Stimulated activated memory B cell treated with anti-CD40 and anti-IgM and Interleukin-4, amounts not matched to agents 10 μg/mL and 1 μg/mL and 100 μg/mL, for 72 hours (primary cell): Measurements from ENCODE around the gene SLC5A4.

Experiments
- ATAC-seq: fragments of 150-1000 bp; cut with Tn5 transposase; 2 replicates; pipeline ENCODE4 v1.10.0; 2021
- H3K27ac Mint-ChIP-seq: one replicate; pipeline ENCODE4 v1.8.0; 2022; ENCODE audit warnings: mild to moderate bottlenecking, mixed read lengths
- H3K27me3 Mint-ChIP-seq: one replicate; pipeline ENCODE4 v1.8.0; 2022; ENCODE audit warnings: mixed read lengths
- H3K36me3 Mint-ChIP-seq: one replicate; pipeline ENCODE4 v1.8.0; 2022; ENCODE audit warnings: mixed read lengths
- H3K4me1 Mint-ChIP-seq: one replicate; pipeline ENCODE4 v1.8.0; 2022; ENCODE audit warnings: mixed read lengths
- H3K4me3 Mint-ChIP-seq: one replicate; pipeline ENCODE4 v1.8.0; 2022; ENCODE audit warnings: mild to moderate bottlenecking, moderate library complexity, mixed read lengths
- H3K9me3 Mint-ChIP-seq: one replicate; pipeline ENCODE4 v1.8.0; 2022; ENCODE audit warnings: mixed read lengths

SLC5A4 gene

DNA sequence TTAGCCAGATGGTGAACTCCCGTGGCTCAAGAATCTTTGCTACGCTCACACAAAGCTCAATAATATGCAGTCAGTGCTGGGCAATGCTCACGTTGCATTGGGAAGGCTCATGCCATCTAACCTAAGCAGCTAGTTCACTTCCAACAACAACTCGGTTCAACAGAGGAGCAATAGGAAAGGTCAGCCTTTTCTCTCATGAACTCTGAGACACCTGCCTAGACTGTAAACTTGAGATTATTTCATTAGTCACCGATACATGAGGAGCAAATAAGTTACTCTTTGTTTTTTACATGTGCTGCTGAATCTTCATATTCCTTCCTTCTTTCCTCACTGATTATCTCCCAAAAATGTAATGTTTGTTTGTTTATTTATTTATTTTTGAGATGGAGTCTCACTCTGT is 9.0 kb downstream of the SLC5A4 start:
- no peak for ATAC-seq
- no peaks in the 10 kb centered on the region for H3K4me1 Mint-ChIP-seq
- H3K27me3 Mint-ChIP-seq: peaks cover 40% of the 10 kb centered on the region
- no peaks in the 10 kb centered on the region for H3K36me3 Mint-ChIP-seq
- H3K4me3 Mint-ChIP-seq: no peak overlapping the region
- peaks cover 7% of the 10 kb centered on the region for H3K9me3 Mint-ChIP-seq
- H3K27ac Mint-ChIP-seq: no peak overlapping the region

GRCh38 chr22:32245042-32245441 is 10.1 kb downstream of the SLC5A4 start:
- H3K9me3 Mint-ChIP-seq: peaks cover 3% of the 10 kb centered on the region

GRCh38 chr22:32244547-32244946 is 10.6 kb downstream of the SLC5A4 start:
- no peak overlapping the region for H3K27ac Mint-ChIP-seq
- no peak for ATAC-seq
- H3K27me3 Mint-ChIP-seq: peaks cover 24% of the 10 kb centered on the region
- H3K9me3 Mint-ChIP-seq: no peaks in the 10 kb centered on the region
- no peak overlapping the region for H3K4me3 Mint-ChIP-seq
- no peaks in the 10 kb centered on the region for H3K4me1 Mint-ChIP-seq
- no peaks in the 10 kb centered on the region for H3K36me3 Mint-ChIP-seq

More at GRCh38 chr22:32245042-32245441, 10.1 kb downstream of the SLC5A4 start:
- Mint-ChIP-seq H3K4me1 (no peaks in the 10 kb centered on the region), H3K27ac (no peak overlapping the region), H3K36me3 (no peaks in the 10 kb centered on the region), H3K4me3 (no peak overlapping the region), H3K27me3 (peaks cover 28% of the 10 kb centered on the region)
- no peak for ATAC-seq

- Mint-ChIP-seq H3K27ac (no peak overlapping the region), H3K9me3 (no peaks in the 10 kb centered on the region)
These were observed 14.7 kb downstream of the SLC5A4 start for GRCh38 chr22:32240461-32240860.

GRCh38 chr22:32237906-32238305 is 17.2 kb downstream of the SLC5A4 start:
- Mint-ChIP-seq H3K4me1 (no peaks in the 10 kb centered on the region), H3K9me3 (no peaks in the 10 kb centered on the region), H3K27me3 (peaks cover 27% of the 10 kb centered on the region), H3K36me3 (no peaks in the 10 kb centered on the region), H3K27ac (no peak overlapping the region), H3K4me3 (no peak overlapping the region)
- no peak for ATAC-seq

More at GRCh38 chr22:32240461-32240860, 14.7 kb downstream of the SLC5A4 start:
- Mint-ChIP-seq H3K36me3 (no peaks in the 10 kb centered on the region), H3K4me3 (no peak overlapping the region), H3K4me1 (no peaks in the 10 kb centered on the region), H3K27me3 (peaks cover 2% of the 10 kb centered on the region)
- no peak for ATAC-seq

DNA sequence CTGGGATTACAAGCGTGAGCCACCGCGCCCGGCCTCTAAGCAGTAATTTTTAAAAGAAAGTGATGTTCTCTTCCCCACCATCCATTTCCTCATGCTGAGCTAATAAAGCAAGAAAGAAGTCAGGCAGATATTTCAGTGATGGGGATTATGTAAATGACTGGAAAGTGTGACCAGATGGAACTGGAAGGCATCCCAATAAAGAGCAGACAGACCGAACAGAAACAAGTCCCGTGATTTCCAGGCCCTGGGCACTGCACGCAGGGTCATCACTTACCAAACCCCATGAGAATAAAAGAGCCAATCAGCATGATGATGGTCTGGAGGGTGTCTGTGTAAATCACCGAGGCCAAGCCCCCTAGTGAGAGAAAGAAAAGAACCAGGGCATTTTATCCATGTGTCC is 18.2 kb downstream of the SLC5A4 start:
- Mint-ChIP-seq H3K4me3 (no peak overlapping the region), H3K9me3 (no peaks in the 10 kb centered on the region), H3K4me1 (no peaks in the 10 kb centered on the region), H3K27me3 (peaks cover 37% of the 10 kb centered on the region), H3K27ac (no peak overlapping the region), H3K36me3 (no peaks in the 10 kb centered on the region)
- no peak for ATAC-seq

GRCh38 chr22:32233091-32233490 is 22.1 kb downstream of the SLC5A4 start:
- no peak overlapping the region for H3K4me3 Mint-ChIP-seq
- H3K27me3 Mint-ChIP-seq: peaks cover 55% of the 10 kb centered on the region

DNA sequence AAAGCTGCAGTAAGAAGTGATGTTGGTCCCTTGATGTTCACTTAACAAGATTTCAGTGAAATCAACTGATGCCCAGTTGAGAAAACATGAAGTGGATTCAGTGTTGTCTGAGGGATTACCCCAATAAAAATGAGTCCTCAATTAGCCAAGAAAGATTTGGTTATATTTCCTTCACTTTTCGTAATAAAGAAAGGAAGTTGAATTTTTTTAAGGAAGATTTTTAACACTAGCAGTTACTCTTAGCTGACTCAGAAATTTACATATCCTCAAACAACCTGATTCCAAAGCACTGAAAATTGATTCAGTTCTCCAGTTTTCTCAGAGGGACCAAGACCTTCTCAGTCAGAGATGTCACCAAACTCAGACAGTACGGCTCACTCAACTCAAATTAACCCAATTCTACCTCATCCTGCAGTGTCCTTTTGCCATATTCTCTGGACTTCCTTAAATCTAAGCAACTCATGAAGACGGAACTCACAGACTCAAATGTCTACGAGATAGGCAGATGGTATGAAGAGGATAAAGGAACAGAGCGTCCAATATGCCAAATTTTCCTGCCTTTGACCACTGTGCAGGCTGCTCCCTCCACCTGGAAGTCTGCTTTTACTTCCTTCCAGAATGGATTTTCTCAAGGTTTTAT is 22.8 kb downstream of the SLC5A4 start:
- H3K9me3 Mint-ChIP-seq: no peaks in the 10 kb centered on the region
- H3K4me1 Mint-ChIP-seq: no peaks in the 10 kb centered on the region
- H3K27me3 Mint-ChIP-seq: peaks cover 59% of the 10 kb centered on the region
- no peak for ATAC-seq
- H3K36me3 Mint-ChIP-seq: no peaks in the 10 kb centered on the region
- no peak overlapping the region for H3K4me3 Mint-ChIP-seq
- no peak overlapping the region for H3K27ac Mint-ChIP-seq

More at GRCh38 chr22:32233091-32233490, 22.1 kb downstream of the SLC5A4 start:
- no peaks in the 10 kb centered on the region for H3K4me1 Mint-ChIP-seq
- no peak overlapping the region for H3K27ac Mint-ChIP-seq
- no peaks in the 10 kb centered on the region for H3K36me3 Mint-ChIP-seq
- ATAC-seq: no peak
- H3K9me3 Mint-ChIP-seq: no peaks in the 10 kb centered on the region

GRCh38 chr22:32226326-32227104 is 28.6 kb downstream of the SLC5A4 start:
- Mint-ChIP-seq H3K4me1 (no peaks in the 10 kb centered on the region), H3K27me3 (peaks cover 54% of the 10 kb centered on the region), H3K4me3 (no peak overlapping the region), H3K9me3 (no peaks in the 10 kb centered on the region), H3K36me3 (no peaks in the 10 kb centered on the region), H3K27ac (no peak overlapping the region)
- no peak for ATAC-seq

DNA sequence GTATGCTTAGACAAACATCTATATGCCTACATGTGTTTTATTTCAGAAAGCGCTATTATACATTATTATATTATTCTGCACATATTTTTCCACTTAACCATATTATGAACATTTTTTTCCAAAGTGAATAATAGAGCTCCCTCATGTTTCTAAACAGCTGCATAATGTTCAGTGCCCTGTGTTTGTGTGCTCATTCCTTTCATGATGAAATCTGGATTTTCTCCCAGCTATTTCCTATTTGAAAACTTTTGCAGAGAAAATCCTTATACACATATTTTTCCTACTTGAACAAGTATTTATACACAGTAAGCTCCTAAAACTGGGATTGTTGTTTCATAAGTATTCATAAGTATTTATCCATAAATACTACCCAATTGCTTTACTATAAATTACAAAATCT is 32.2 kb downstream of the SLC5A4 start:
- no peaks in the 10 kb centered on the region for H3K4me1 Mint-ChIP-seq
- H3K27me3 Mint-ChIP-seq: peaks cover 36% of the 10 kb centered on the region
- ATAC-seq: no peak
- H3K36me3 Mint-ChIP-seq: no peaks in the 10 kb centered on the region
- H3K9me3 Mint-ChIP-seq: no peaks in the 10 kb centered on the region
- no peak overlapping the region for H3K27ac Mint-ChIP-seq
- no peak overlapping the region for H3K4me3 Mint-ChIP-seq

DNA sequence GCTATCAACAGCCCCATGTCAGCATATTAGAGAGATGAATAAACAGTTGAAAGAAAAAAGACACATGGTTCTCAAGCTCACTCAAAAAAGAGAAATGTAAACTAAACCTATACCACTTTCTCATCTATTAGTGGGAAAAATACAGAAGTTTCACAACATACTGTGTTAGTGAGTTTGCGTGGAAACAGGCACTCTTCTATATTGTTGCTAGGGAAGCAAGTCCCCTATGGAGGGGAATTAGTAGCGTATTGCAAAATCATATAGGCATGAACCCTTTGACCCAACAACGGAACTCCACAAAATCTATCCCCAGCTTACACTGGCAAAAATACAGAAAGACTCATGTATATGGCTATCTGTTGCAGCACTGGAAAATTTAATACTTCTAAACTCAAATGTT is 36.1 kb downstream of the SLC5A4 start:
- H3K9me3 Mint-ChIP-seq: peaks cover 5% of the 10 kb centered on the region
- H3K4me3 Mint-ChIP-seq: no peak overlapping the region
- no peak overlapping the region for H3K27ac Mint-ChIP-seq
- H3K27me3 Mint-ChIP-seq: peaks cover 40% of the 10 kb centered on the region
- no peaks in the 10 kb centered on the region for H3K4me1 Mint-ChIP-seq
- no peaks in the 10 kb centered on the region for H3K36me3 Mint-ChIP-seq
- ATAC-seq: no peak

DNA sequence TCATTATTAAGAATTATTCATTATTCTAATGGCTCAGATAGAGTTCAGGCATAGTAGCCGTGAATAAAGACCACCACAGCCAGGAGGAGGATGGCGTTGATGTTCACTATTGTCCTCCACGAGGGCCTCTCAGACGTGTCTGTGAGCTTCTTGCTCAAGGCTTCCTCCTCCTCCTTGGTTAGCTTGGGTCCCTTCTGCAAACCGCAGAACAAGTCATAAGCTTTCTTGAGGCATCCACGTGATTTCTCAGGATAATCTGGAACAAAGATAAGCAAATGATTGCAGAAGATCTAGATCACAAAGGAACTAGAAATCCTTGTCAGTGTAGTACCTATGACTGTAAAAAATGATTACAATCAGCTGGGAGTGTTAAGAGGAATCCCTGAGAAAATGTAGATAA is 36.7 kb downstream of the SLC5A4 start:
- no peak overlapping the region for H3K27ac Mint-ChIP-seq
- peaks cover 5% of the 10 kb centered on the region for H3K9me3 Mint-ChIP-seq
- H3K4me1 Mint-ChIP-seq: no peaks in the 10 kb centered on the region
- H3K4me3 Mint-ChIP-seq: no peak overlapping the region
- H3K36me3 Mint-ChIP-seq: no peaks in the 10 kb centered on the region
- no peak for ATAC-seq
- H3K27me3 Mint-ChIP-seq: peaks cover 38% of the 10 kb centered on the region

GRCh38 chr22:32217465-32217864 is 37.7 kb downstream of the SLC5A4 start:
- no peak for ATAC-seq
- no peaks in the 10 kb centered on the region for H3K36me3 Mint-ChIP-seq

DNA sequence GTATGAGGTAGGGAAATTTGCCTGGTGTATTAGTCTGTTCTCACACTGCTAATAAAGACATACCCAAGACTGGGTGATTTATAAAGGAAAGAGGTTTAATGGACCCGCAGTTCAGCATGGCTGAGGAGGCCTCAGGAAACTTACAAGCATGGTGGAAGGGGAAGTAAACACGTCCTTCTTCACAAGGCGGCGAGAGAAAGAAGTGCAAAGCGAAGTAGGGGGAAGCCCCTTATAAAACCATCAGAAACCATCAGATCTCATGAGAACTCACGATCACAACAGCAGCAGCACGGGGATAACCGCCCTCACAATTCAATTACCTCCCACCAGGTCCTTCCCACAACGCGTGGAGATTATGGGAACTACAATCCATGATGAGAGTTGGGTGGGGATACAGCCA is 38.2 kb downstream of the SLC5A4 start:
- H3K27me3 Mint-ChIP-seq: peaks cover 47% of the 10 kb centered on the region
- peaks cover 5% of the 10 kb centered on the region for H3K9me3 Mint-ChIP-seq
- ATAC-seq: no peak
- no peaks in the 10 kb centered on the region for H3K36me3 Mint-ChIP-seq
- no peaks in the 10 kb centered on the region for H3K4me1 Mint-ChIP-seq
- H3K4me3 Mint-ChIP-seq: no peak overlapping the region
- no peak overlapping the region for H3K27ac Mint-ChIP-seq

More at GRCh38 chr22:32217465-32217864, 37.7 kb downstream of the SLC5A4 start:
- H3K4me1 Mint-ChIP-seq: no peaks in the 10 kb centered on the region
- peaks cover 5% of the 10 kb centered on the region for H3K9me3 Mint-ChIP-seq
- H3K27me3 Mint-ChIP-seq: peaks cover 42% of the 10 kb centered on the region
- H3K4me3 Mint-ChIP-seq: no peak overlapping the region
- H3K27ac Mint-ChIP-seq: no peak overlapping the region

DNA sequence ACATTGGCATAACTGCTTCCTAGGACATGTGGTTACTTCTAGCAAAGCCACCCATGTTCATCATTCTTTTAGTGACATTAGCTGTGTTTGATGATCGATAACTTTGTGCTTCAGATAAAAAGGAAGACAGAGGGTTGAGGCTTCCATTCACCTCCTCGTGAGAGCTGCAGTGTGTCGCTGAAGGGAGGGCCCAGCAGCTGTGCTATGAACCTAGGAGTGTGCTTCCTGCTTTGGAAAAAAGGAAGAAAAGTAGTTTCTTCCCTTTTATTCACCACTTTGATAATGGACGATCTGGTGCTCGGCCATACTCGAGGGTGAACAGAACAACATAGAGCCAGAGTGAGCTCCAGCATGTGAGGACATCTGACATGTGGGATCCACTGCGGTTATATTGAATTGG is 44.1 kb downstream of the SLC5A4 start:
- no peak for ATAC-seq
- no peaks in the 10 kb centered on the region for H3K36me3 Mint-ChIP-seq

GRCh38 chr22:32208681-32209080 is 46.5 kb downstream of the SLC5A4 start:
- H3K4me1 Mint-ChIP-seq: no peaks in the 10 kb centered on the region
- H3K4me3 Mint-ChIP-seq: no peak overlapping the region
- no peaks in the 10 kb centered on the region for H3K9me3 Mint-ChIP-seq
- no peak overlapping the region for H3K27ac Mint-ChIP-seq
- ATAC-seq: no peak
- H3K27me3 Mint-ChIP-seq: peaks cover 66% of the 10 kb centered on the region
- H3K36me3 Mint-ChIP-seq: no peaks in the 10 kb centered on the region

More for the DNA sequence above, 44.1 kb downstream of the SLC5A4 start:
- Mint-ChIP-seq H3K4me3 (no peak overlapping the region), H3K4me1 (no peaks in the 10 kb centered on the region), H3K9me3 (no peaks in the 10 kb centered on the region), H3K27me3 (peaks cover 57% of the 10 kb centered on the region), H3K27ac (no peak overlapping the region)
